AG08395 (cell line): ENCODE measurements around the gene WNT16.
"Not testable (repeated sequence)": the region's sequence is repeated elsewhere in the genome, so short reads cannot be mapped to it uniquely, and the experiment has no call there.

Source experiments
- DNase-seq: peaks from one replicate; pipeline ENCODE4 v3.0.0; 2012; ENCODE audit warnings: mixed read lengths, low spot score

Gene WNT16

DNA sequence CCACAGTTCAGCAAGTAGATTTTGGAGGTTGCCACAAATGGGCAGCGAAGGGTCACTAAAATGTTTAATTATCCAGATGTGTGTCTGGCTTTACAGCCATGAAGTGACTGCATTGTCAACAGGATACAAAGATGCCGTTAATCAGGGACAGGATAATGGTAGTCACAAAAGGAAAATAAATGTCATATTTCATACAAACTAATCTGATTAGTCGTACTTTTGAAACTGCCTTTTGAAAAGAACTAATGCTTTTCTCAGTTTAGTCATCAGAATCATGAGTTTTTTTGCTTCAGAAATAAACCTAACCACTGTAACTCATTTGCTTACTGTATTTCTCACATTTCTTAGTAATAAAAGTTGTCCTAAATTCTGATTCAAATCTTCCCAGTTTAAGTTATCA is 22.2 kb upstream of the WNT16 start:
- DNase-seq: no peak

DNA sequence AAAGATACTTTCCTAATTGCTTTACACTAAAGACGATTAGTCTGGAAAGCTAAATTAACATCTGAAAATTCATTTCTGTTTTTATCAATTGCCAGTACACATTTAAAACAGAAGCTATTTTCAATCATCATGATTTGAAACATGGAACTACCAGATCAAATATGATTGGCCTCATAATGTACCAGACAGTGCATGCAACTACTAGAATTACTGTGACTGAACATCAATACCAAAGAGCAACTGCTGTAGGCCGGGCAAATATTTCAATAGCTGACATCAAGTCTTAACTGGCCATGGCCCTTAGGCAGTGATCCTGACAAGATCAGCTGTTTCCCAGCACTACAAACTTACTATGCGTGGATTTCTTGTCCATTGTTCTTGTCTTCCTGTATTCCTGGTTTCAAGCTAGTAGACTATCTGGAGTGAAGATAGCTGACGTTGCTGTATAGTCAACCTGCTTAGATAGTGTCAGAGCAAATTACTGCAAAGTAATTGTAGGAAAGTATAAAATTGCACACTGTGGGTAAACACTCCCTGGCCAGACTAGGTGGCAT is 21.7 kb upstream of the WNT16 start:
- no peak for DNase-seq

DNA sequence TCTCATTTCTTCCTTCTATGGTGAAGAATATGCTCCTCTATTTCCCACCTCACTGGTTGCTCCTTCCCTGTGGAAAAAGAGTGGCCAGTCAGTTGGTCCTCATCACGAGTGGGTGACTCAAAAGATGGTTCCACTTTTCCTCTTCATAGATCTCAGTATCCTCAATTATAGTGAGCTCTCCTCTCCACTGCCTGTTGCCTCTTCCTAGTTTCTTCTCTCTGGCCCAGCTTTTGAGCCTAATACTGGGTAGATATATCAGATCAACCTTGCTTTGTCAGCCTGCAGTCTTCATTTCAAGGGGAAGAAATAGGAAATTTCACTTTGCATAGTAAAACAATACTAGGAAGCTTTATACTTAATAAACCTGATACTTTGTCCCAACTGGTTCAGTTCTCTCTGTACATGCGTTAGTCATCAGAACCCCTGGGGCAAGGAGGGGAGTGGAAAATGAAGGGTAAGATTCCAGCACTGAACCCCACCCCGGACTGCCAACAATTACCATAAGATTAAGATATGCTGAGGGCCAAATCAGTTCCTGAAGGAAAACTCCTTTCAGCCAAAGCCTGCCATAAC is 15.5 kb upstream of the WNT16 start:
- no peak for DNase-seq

DNA sequence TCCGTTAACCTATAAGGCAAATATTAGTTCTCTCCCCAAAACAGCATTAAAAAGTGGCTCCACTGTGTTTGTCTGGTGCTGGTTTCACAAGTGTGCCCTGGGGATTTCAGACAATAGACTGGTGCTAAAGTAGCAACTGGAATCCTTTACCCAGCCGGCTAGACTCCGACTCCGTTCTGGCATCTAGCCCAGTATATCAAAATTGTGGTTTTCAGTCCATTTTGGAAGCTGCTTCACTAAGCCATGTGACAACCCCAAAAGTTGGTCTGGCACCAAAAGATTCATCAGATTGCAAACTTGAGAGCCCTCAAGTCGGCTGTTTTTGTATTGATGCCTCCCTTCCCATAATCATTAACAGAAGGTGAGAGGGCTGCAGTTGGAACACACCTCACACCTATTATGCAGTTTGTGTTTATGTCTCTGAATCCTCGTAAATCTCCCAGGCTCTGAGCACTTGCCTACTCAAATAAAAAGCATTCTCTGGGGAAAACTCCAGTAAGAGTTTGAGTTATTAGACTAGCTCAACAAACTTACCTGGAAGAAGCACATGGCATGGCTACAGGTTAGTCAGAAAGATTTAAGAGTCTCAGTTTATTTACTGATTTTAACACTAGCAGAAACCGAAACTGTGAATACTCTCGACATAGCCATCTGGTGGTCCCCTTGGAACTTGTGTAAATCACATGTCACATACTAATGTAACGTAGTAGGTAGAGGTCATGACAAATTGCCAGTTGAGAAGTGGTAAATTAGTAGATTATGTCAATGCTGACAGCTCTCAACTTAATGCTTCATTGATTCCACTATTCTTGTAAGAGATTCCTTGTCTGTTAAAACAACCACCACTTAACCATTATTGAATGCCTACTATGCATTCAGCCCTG is 14.8 kb upstream of the WNT16 start:
- DNase-seq: peak; percentile 51

- not testable (repeated sequence) for DNase-seq
Observed at GRCh38 chr7:121315170-121315569, 13.6 kb upstream of the WNT16 start.

GRCh38 chr7:121322460-121322859 is 6.3 kb upstream of the WNT16 start:
- DNase-seq: no peak

- no peak for DNase-seq
Observed at GRCh38 chr7:121323515-121324302, 5.1 kb upstream of the WNT16 start.

- no peak for DNase-seq
Observed at GRCh38 chr7:121327671-121328070, 1.1 kb upstream of the WNT16 start.

DNA sequence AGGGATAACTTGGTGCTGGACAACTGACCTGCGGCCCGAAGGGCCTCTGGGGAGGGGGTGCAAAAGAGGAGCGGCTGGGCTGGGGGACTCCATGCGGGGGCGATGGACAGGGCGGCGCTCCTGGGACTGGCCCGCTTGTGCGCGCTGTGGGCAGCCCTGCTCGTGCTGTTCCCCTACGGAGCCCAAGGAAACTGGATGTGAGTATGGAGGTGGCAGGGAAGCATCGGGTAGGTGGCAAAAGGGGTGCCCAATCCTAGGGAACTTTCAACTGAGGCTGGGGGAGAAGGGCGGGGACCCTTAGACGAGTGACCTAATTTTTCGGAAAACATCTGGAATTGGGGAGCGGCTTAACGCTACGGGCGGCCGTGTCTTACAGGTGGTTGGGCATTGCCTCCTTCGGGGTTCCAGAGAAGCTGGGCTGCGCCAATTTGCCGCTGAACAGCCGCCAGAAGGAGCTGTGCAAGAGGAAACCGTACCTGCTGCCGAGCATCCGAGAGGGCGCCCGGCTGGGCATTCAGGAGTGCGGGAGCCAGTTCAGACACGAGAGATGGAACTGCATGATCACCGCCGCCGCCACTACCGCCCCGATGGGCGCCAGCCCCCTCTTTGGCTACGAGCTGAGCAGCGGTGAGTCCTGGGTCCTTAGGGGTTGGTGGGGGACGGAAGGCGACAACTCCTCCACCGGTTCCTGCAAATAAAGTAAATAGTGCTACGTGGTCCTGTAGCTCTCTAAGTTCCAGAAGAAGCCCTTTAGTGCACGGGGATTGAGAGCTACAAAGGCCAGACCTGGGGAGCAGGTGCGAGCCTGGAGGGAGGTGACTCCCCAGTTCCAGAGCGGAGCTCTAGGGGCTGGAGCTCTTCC is 622 bp downstream of the WNT16 start:
- DNase-seq: no peak

GRCh38 chr7:121330053-121330833 is 1.4 kb downstream of the WNT16 start:
- peak; percentile 19 for DNase-seq

GRCh38 chr7:121331048-121331447 is 2.2 kb downstream of the WNT16 start:
- no peak for DNase-seq

DNA sequence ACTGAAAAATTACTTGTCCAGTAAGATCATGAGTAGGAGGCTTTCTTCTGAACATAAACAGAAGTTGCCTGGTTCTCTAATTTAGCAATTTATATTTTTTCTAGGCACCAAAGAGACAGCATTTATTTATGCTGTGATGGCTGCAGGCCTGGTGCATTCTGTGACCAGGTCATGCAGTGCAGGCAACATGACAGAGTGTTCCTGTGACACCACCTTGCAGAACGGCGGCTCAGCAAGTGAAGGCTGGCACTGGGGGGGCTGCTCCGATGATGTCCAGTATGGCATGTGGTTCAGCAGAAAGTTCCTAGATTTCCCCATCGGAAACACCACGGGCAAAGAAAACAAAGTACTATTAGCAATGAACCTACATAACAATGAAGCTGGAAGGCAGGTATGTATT is 2.8 kb downstream of the WNT16 start:
- no peak for DNase-seq

GRCh38 chr7:121334376-121334775 is 5.6 kb downstream of the WNT16 start:
- no peak for DNase-seq

GRCh38 chr7:121334875-121335648 is 6.3 kb downstream of the WNT16 start:
- peak; percentile 39 for DNase-seq

- DNase-seq: peak; percentile 13
Observed at GRCh38 chr7:121336579-121336978, 7.8 kb downstream of the WNT16 start.

- no peak for DNase-seq
Observed at GRCh38 chr7:121337398-121337797, 8.6 kb downstream of the WNT16 start.

DNA sequence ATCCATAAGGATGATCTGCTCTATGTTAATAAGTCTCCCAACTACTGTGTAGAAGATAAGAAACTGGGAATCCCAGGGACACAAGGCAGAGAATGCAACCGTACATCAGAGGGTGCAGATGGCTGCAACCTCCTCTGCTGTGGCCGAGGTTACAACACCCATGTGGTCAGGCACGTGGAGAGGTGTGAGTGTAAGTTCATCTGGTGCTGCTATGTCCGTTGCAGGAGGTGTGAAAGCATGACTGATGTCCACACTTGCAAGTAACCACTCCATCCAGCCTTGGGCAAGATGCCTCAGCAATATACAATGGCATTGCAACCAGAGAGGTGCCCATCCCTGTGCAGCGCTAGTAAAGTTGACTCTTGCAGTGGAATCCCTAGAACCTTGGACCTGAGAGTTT is 10.3 kb downstream of the WNT16 start:
- DNase-seq: no peak

GRCh38 chr7:121341933-121342332 is 13.1 kb downstream of the WNT16 start:
- DNase-seq: no peak

- no peak for DNase-seq
Observed at GRCh38 chr7:121342631-121343030, 13.8 kb downstream of the WNT16 start.

GRCh38 chr7:121343302-121343701 is 14.5 kb downstream of the WNT16 start:
- no peak for DNase-seq
